Stimulated activated CD4-positive, alpha-beta T cell treated with anti-CD3 and anti-CD28 coated beads, Interleukin-15, amount 100 ng/mL, for 1 hour (primary cell): ENCODE data around the gene ATP5MG.

Experiments used
- DNase-seq, 2 donors: peaks; one replicate each; pipeline ENCODE4 v3.0.0-alpha.2; 2020; ENCODE audit warnings: low read depth in 1 of 2, low spot score in 1 of 2

Gene ATP5MG

DNA sequence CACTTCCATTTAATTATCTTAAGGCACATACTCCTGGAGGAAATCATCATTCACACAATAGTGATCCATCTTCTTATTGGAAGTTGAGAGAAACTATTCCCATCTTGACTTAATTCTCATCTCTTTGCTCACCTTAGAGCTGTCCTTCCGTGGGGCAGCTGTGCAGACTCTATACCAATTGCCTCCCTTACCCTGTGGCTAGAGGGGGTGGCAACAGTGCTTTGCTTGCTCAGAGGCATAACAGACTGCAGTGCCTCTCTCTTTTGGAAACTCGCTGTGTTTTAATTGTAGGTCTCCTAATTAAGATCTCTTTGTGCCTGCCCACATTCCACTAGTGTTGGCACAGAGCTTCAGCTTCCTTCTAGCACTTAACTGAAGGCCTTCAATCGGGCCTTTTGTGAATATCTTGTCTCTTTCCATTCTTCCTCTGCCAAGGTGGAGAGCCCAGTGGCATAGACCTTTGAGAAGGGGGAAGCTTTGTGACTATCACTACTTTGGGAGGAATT lies 40.4 kb downstream of the ATP5MG start:
- DNase-seq = no peak

DNA sequence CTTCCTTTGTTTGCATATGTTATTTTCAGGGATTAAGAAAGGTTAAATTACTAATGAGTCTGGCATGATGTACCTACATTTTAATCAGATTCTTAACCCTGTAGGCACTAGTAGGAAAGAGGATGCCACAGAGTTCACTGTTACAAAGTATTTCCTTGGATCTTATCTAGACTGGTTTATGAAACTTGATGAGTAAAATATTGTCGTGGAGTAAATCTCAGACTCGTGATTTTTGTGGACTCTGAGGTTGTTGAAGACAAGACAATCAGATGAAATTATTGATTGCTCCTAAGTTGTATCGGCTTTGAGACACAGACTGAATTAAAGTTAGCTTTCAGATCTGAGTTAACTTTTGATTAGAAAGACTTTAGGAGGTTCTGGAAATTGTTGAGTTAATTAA lies 40.9 kb downstream of the ATP5MG start:
- DNase-seq = no peak

DNA sequence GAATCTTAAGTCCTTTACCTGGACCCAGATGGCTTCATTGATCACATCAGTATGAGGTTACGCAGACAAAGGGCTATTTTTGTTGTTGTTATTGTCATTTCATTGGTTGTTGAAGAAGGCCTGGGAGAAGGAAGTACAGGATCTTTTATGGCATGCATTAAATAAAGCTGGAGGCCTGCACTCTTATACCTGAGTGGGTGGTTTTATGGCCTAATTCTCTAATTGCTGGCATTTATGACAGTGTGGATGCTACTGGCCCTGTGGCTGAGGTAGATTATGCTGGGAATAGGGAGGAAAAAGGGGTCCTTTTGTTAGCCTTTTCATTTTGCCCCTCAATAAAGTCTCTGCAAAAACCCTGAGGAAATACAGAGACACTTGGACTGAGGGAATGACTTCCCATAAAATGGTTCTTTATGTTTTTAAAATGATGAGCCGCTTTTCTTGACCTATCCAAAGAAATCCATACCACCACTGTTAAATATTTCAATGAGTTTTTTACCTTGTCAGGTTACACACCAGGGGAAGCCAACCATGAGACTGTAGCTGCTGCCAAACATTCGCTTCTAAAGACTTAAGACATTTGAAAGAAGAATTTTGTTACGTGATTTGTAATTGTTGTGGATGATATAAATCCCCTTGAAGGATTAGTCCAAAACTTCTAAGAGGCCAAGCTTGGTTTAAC lies 41.6 kb downstream of the ATP5MG start:
- no peak for DNase-seq

GRCh38 chr11:118443590-118444218 lies 42.3 kb downstream of the ATP5MG start:
- DNase-seq = no peak

- DNase-seq = no peak
These were observed 46.0 kb downstream of the ATP5MG start for GRCh38 chr11:118447423-118447822.

DNA sequence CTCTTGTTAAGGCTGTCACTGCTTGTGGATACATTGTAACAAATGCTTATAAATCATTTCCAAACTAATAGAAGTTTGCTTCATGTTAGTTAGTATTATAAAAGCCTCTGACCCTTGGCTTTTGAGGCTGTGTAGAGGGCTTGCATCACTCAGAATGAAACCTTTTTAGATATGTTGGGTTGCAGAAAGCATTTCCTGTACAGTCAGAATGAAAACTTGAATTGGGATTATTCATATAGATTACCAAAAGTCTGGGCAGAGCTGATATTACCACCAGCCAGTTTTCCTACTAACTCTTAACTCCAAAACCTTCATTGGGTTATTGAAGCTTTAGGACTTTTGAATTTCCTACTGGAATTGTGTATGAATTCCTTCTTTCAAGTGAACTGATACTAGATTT lies 46.9 kb downstream of the ATP5MG start:
- no peak for DNase-seq

GRCh38 chr11:118449316-118449918 lies 48.0 kb downstream of the ATP5MG start:
- DNase-seq = no peak

DNA sequence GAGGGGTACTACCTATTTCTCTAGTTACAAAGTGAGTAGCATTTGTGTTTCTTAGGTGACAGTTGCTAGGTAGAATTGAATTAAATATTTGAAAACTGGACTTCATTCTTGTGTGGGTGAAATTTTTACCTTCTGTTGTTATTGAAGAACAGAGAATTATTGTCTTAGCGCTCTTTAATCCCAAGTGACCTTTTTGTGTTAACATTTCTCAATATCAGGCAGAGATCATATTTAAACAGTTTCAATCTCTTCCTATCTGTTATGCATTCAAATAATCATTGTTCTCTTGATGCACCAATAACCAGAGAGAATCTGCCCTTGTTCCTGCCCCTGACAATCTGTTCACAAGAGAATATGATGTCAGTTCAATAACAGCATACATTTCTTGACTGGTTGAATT lies 49.0 kb downstream of the ATP5MG start:
- no peak for DNase-seq
